Calu3 (cell line): ENCODE measurements around the gene CLEC7A. TPM values are rescaled to one million over a fixed set of nuclear protein-coding genes. Genes with fewer than 3 reads are reported as not detected.

Experiments
- BruUV-seq: library from RNA; stranded (reverse); fragments of 400-500 nt; replicated peaks from 2 replicates; lab custom pipeline; 2021; lab: Mats Ljungman, UMichigan
- CTCF ChIA-PET: fragments of 300-600 bp; sonication (Branson Sonifier 250); formaldehyde crosslinking; loops from one replicate; lab custom pipeline; 2022; ENCODE audit warnings: antibody characterized with exemption; lab: Charles Lee
- DNase-seq: peaks from one replicate; pipeline ENCODE4 v3.0.0; 2022
- H3K27ac Mint-ChIP-seq: one replicate; pipeline ENCODE4 v1.8.0; 2022; ENCODE audit warnings: mixed read lengths; ENCODE audit not compliant: unreplicated experiment
- H3K27me3 Mint-ChIP-seq: one replicate; pipeline ENCODE4 v1.8.0; 2022; ENCODE audit warnings: mixed read lengths; ENCODE audit not compliant: unreplicated experiment
- H3K36me3 Mint-ChIP-seq: one replicate; pipeline ENCODE4 v1.8.0; 2022; ENCODE audit warnings: mild to moderate bottlenecking, moderate library complexity, mixed read lengths; ENCODE audit not compliant: insufficient read depth, unreplicated experiment
- H3K4me1 Mint-ChIP-seq: one replicate; pipeline ENCODE4 v1.8.0; 2022; ENCODE audit warnings: mild to moderate bottlenecking, low read depth, mixed read lengths; ENCODE audit not compliant: unreplicated experiment
- H3K4me3 Mint-ChIP-seq: one replicate; pipeline ENCODE4 v1.8.0; 2022; ENCODE audit warnings: mild to moderate bottlenecking, low read depth, moderate library complexity, mixed read lengths; ENCODE audit not compliant: unreplicated experiment
- H3K9me3 Mint-ChIP-seq: one replicate; pipeline ENCODE4 v1.8.0; 2022; ENCODE audit warnings: low read depth, mixed read lengths; ENCODE audit not compliant: unreplicated experiment
- intact Hi-C: fragments of 100-400 bp; cut with micrococcal nuclease; formaldehyde crosslinking; loops from one replicate; pipeline ENCODE4 v1.10.0; 2022; ENCODE audit not compliant: unreplicated experiment
- total RNA-seq: library from RNA; stranded (reverse); gene quantifications from 2 replicates; pipeline ENCODE4 v1.2.3, GENCODE V29; 2022
- TF ChIP-seq, protein P1 (sequence below): fragments of 200-600 bp; IDR thresholded peaks from one replicate; pipeline ENCODE4 v1.8.0; 2022; ENCODE audit warnings: antibody characterized with exemption; ENCODE audit not compliant: unreplicated experiment

Gene CLEC7A
- total RNA-seq, 1 experiment from 2014 or later: 1.2 TPM

DNA sequence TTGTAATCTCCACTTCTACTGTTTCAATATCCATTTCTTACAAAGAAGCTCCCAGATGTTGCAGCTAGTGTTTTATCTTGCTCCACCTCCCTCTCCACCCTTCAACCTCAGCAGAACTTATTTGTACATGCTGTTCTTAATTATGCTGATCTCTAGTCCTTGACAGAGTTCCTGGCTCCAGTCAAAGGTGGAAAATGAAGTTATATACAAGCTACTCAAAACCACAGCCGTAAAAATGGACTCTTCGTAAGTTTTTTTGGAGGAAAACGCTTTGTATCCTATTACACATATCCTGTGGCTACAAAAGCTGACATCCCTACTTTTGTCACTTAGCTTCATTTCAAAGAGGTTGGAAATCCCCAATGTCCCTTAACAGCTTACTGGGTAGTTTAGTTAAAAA is 32.5 kb downstream of the CLEC7A start:
- no peaks in the 10 kb centered on the region for H3K27me3 Mint-ChIP-seq
- H3K4me1 Mint-ChIP-seq: no peaks in the 10 kb centered on the region
- H3K27ac Mint-ChIP-seq: no peak overlapping the region
- no TSS peak for BruUV-seq
- DNase-seq: no peak
- TF ChIP-seq, protein P1, sequence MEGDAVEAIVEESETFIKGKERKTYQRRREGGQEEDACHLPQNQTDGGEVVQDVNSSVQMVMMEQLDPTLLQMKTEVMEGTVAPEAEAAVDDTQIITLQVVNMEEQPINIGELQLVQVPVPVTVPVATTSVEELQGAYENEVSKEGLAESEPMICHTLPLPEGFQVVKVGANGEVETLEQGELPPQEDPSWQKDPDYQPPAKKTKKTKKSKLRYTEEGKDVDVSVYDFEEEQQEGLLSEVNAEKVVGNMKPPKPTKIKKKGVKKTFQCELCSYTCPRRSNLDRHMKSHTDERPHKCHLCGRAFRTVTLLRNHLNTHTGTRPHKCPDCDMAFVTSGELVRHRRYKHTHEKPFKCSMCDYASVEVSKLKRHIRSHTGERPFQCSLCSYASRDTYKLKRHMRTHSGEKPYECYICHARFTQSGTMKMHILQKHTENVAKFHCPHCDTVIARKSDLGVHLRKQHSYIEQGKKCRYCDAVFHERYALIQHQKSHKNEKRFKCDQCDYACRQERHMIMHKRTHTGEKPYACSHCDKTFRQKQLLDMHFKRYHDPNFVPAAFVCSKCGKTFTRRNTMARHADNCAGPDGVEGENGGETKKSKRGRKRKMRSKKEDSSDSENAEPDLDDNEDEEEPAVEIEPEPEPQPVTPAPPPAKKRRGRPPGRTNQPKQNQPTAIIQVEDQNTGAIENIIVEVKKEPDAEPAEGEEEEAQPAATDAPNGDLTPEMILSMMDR: no peak
- no peaks in the 10 kb centered on the region for H3K9me3 Mint-ChIP-seq
- no peaks in the 10 kb centered on the region for H3K36me3 Mint-ChIP-seq
- CTCF ChIA-PET: no interaction called here
- no peak overlapping the region for H3K4me3 Mint-ChIP-seq
- intact Hi-C loops: no loop called here

DNA sequence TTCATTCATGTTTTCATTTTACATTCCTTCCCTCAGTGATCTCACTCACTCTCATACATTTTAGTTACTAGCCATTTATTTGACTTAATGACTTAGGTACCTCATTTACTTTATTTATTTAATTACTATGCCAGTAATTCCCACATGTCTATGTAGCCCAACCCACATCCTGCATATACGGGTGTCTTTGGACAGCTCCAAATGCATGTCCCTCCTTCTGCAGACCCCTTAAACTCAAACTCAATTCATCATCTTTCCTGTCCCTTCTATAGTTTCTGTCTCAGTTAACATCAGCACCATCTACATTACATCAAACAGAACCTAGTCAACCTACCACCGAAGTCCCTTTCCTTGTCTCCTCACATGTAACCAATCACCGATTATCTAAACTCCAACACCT is 34.0 kb downstream of the CLEC7A start:
- Mint-ChIP-seq H3K27ac (no peak overlapping the region), H3K9me3 (no peaks in the 10 kb centered on the region), H3K4me1 (no peaks in the 10 kb centered on the region), H3K4me3 (no peak overlapping the region), H3K36me3 (no peaks in the 10 kb centered on the region), H3K27me3 (no peaks in the 10 kb centered on the region)
- TF ChIP-seq, protein P1: no peak
- no TSS peak for BruUV-seq
- intact Hi-C loops: no loop called here
- CTCF ChIA-PET: no interaction called here
- DNase-seq: no peak

DNA sequence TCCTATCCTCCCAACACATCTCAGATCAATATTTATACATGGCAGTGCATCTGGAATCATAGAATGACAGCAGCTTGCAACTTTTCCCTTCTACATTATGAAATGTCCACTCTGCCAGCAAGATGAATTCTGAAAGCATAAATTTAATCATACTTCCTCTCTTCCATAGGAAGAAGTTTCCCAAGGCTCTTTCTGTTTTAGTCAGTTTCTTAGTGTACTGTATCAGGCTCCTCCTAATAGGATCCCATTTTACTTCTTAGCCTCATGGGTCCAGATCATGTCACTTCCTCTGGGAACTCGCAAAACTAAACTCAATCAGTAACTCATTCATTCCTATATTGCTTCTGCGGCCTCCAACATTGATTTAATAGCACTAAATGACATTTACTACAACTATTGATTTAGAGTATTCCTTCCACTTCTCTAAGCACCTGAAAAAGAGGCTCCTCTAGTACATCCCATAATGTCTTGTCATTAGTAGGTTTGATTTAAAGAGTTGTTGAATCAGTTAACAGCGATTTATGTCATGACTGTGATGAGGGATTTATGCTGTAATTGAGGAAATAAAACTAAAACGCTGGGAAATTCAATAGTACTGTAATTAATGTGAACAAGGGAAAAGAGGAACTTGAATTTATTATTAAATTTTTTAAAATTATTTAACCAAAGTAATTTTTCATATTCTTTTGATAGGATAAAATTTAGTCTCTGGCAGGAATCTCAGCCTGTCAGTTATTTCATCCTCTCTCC is 35.2 kb downstream of the CLEC7A start:
- intact Hi-C loops: no loop called here
- no peaks in the 10 kb centered on the region for H3K4me1 Mint-ChIP-seq

DNA sequence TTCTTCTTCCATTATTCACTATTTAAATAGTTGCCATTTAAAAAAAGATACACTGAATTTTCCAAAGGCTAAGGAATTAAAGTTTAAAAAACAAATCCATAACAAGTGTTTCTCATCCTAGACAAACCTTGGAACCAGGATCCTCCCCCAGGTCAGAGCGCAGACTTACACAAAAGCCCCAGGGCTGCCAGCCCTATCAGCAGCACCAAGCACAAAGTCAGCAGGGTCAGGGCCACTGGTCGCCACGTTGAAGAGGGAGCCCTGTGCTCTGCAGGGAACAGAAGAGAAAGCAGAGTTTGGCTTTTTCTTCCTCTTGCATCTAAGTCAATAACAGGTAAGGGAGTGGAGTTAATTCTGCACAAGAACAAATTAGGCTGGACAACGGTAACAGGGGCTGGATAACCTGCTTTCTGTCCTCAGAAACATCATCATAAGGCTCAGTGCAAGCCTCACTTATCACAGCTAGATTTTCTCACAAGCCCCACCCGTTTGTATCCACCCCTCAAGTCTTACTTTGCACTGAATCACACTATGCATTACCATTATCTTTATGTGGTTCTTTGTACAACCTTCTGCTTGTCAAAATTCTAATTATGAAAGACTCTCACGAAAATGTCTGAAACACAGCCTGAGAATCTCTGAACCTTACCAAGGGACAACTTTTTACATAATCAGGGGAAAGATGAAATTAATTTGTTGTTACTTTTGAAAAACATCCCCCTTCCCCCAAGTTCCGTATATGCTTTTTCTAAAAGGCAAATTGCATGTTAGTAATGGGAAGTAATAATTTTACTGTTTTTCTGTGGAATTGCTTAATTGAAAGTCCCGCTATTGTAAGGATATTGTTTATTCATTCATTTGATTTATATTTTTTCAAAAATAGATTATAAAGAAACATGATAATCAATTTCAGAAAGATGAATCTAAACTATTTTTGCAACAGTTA is 40.8 kb downstream of the CLEC7A start:
- no peaks in the 10 kb centered on the region for H3K9me3 Mint-ChIP-seq
- H3K4me3 Mint-ChIP-seq: no peak overlapping the region
- intact Hi-C loops: no loop called here
- CTCF ChIA-PET: no interaction called here
- H3K27me3 Mint-ChIP-seq: no peaks in the 10 kb centered on the region
- no peaks in the 10 kb centered on the region for H3K36me3 Mint-ChIP-seq
- H3K4me1 Mint-ChIP-seq: no peaks in the 10 kb centered on the region
- no TSS peak for BruUV-seq
- H3K27ac Mint-ChIP-seq: no peak overlapping the region
- DNase-seq: no peak
- TF ChIP-seq, protein P1: no peak

More for the DNA sequence above, 35.2 kb downstream of the CLEC7A start:
- DNase-seq: no peak
- CTCF ChIA-PET: no interaction called here
- BruUV-seq: no TSS peak
- TF ChIP-seq, protein P1: no peak
- no peaks in the 10 kb centered on the region for H3K9me3 Mint-ChIP-seq
- H3K27ac Mint-ChIP-seq: no peak overlapping the region
- no peak overlapping the region for H3K4me3 Mint-ChIP-seq
- H3K27me3 Mint-ChIP-seq: no peaks in the 10 kb centered on the region
- H3K36me3 Mint-ChIP-seq: no peaks in the 10 kb centered on the region
